Right lobe of liver (tissue), 4 donors: ENCODE results near the gene DIAPH1.

Experiments
- CTCF ChIP-seq, 4 donors: fragments of 200-600 bp in 3 of 4; fragments of 450-650 bp in 1 of 4; IDR thresholded peaks; one replicate each; pipeline versions ENCODE4 v1.5.1 to v1.8.0; 2016 to 2022; ENCODE audit warnings: antibody characterized with exemption in 4 of 4, mild to moderate bottlenecking in 2 of 4
- POLR2A ChIP-seq: fragments of 450-650 bp; IDR thresholded peaks from one replicate; pipeline ENCODE4 v1.6.1; 2017; ENCODE audit warnings: antibody characterized with exemption, mild to moderate bottlenecking
- donor health status: DM: no; HTN: no; CAD: no.
- donor health status: DM: no; HTN: no; CAD: no.
- donor health status: DM: no; HTN: yes; CAD: no.

- TF ChIP-seq CTCF (IDR thresholded peaks at IDR 0.05): peak; percentile 70 to 83 (median 73)
- TF ChIP-seq POLR2A: peak; percentile 56
These were observed 57.9 kb downstream of the DIAPH1 start for GRCh38 chr5:141560725-141561483.
